ENCODE measurements around the gene TEAD1. TPM values are rescaled to one million over a fixed set of nuclear protein-coding genes. Genes with fewer than 3 reads are reported as not detected.

TEAD1 gene
- total RNA-seq, 1 donor from 2014 or later, result 154 TPM

- DNase-seq (ENCODE audit: extremely low spot score, unreplicated experiment), result no peak
- H3K36me3 Mint-ChIP-seq (ENCODE audit: unreplicated experiment), result no peaks in the 10 kb centered on the region
- H3K4me3 Mint-ChIP-seq (ENCODE audit: unreplicated experiment), result no peak overlapping the region
- no peak overlapping the region for H3K27ac Mint-ChIP-seq (ENCODE audit: unreplicated experiment)
- TF ChIP-seq CTCF (IDR thresholded peaks at IDR 0.05), result no peak
- no peaks in the 10 kb centered on the region for H3K4me1 Mint-ChIP-seq (ENCODE audit: unreplicated experiment)
- H3K9me3 Mint-ChIP-seq (ENCODE audit: unreplicated experiment), result no peaks in the 10 kb centered on the region
- H3K27me3 Mint-ChIP-seq (ENCODE audit: unreplicated experiment), result peaks cover 76% of the 10 kb centered on the region
Measured at GRCh38 chr11:12981676-12982522, 307.7 kb downstream of the TEAD1 start.

GRCh38 chr11:12983336-12983735, 309.1 kb downstream of the TEAD1 start:
- H3K27ac Mint-ChIP-seq (ENCODE audit: unreplicated experiment), result no peak overlapping the region
- H3K4me1 Mint-ChIP-seq (ENCODE audit: unreplicated experiment), result no peaks in the 10 kb centered on the region
- H3K27me3 Mint-ChIP-seq (ENCODE audit: unreplicated experiment), result peaks cover 76% of the 10 kb centered on the region
- TF ChIP-seq CTCF (IDR thresholded peaks at IDR 0.05), result no peak
- no peak for DNase-seq (ENCODE audit: extremely low spot score, unreplicated experiment)
- H3K36me3 Mint-ChIP-seq (ENCODE audit: unreplicated experiment), result no peaks in the 10 kb centered on the region
- no peak overlapping the region for H3K4me3 Mint-ChIP-seq (ENCODE audit: unreplicated experiment)
- no peaks in the 10 kb centered on the region for H3K9me3 Mint-ChIP-seq (ENCODE audit: unreplicated experiment)

GRCh38 chr11:12986194-12986898, 312.1 kb downstream of the TEAD1 start:
- TF ChIP-seq CTCF (IDR thresholded peaks at IDR 0.05), result no peak
- Mint-ChIP-seq H3K27ac (ENCODE audit: unreplicated experiment) (no peak overlapping the region), H3K9me3 (ENCODE audit: unreplicated experiment) (no peaks in the 10 kb centered on the region), H3K27me3 (ENCODE audit: unreplicated experiment) (peaks cover 68% of the 10 kb centered on the region), H3K4me1 (ENCODE audit: unreplicated experiment) (no peaks in the 10 kb centered on the region), H3K4me3 (ENCODE audit: unreplicated experiment) (no peak overlapping the region), H3K36me3 (ENCODE audit: unreplicated experiment) (no peaks in the 10 kb centered on the region)
- no peak for DNase-seq (ENCODE audit: extremely low spot score, unreplicated experiment)

GRCh38 chr11:12989428-12990161, 315.4 kb downstream of the TEAD1 start:
- Mint-ChIP-seq H3K4me3 (ENCODE audit: unreplicated experiment) (no peak overlapping the region), H3K36me3 (ENCODE audit: unreplicated experiment) (no peaks in the 10 kb centered on the region), H3K27ac (ENCODE audit: unreplicated experiment) (no peak overlapping the region), H3K27me3 (ENCODE audit: unreplicated experiment) (peaks cover 73% of the 10 kb centered on the region), H3K9me3 (ENCODE audit: unreplicated experiment) (no peaks in the 10 kb centered on the region), H3K4me1 (ENCODE audit: unreplicated experiment) (no peaks in the 10 kb centered on the region)
- DNase-seq (ENCODE audit: extremely low spot score, unreplicated experiment), result no peak
- TF ChIP-seq CTCF (IDR thresholded peaks at IDR 0.05), result no peak

GRCh38 chr11:12990162-12990480, 315.9 kb downstream of the TEAD1 start:
- Mint-ChIP-seq H3K27me3 (ENCODE audit: unreplicated experiment) (peaks cover 71% of the 10 kb centered on the region), H3K4me3 (ENCODE audit: unreplicated experiment) (no peak overlapping the region), H3K4me1 (ENCODE audit: unreplicated experiment) (no peaks in the 10 kb centered on the region), H3K36me3 (ENCODE audit: unreplicated experiment) (no peaks in the 10 kb centered on the region), H3K9me3 (ENCODE audit: unreplicated experiment) (no peaks in the 10 kb centered on the region), H3K27ac (ENCODE audit: unreplicated experiment) (no peak overlapping the region)
- no peak for DNase-seq (ENCODE audit: extremely low spot score, unreplicated experiment)
- TF ChIP-seq CTCF (IDR thresholded peaks at IDR 0.05), result no peak
